ENCODE results near the gene CREB3. TPM values are rescaled to one million over a fixed set of nuclear protein-coding genes. Genes with fewer than 3 reads are reported as not detected.

The CREB3 gene
- polyA plus RNA-seq, 1 experiment = 51.1 TPM

DNA sequence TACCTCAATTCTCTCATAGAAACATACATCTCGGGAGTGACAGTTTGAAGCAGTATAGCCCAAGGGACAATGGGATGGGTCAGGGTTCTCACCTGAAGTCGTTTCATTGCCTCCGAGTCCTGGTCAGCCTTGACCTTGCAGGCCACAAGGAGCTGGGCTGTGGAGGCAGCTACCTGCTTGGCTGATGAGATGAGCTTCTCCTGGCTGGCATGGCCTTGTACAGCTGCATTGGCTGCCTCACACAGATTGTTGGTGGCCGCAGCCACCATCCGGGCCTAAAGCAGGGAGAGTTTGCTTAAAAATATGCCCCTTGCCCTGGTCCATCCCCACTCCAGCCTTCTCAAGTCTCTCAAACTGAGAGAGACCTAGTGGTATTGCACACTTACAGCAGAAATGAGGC lies 34.2 kb upstream of the CREB3 start:
- Histone ChIP-seq H3K4me3 (ENCODE audit: low read depth, low read length) (no peak overlapping the region), H3K9me3 (ENCODE audit: control insufficient read depth, insufficient read depth, low read length) (no peaks in the 10 kb centered on the region), H3K27me3 (ENCODE audit: control insufficient read depth, insufficient read depth, low read length) (no peaks in the 10 kb centered on the region), H3K27ac (ENCODE audit: low read depth, low read length) (no peak overlapping the region)
- no peak for DNase-seq (ENCODE audit: low read depth, low spot score)
- ChIA-PET CTCF (interaction anchor here (1.2 to 4.4 kb wide), 5 partner anchors 10 to 37 kb away, joined by 4 to 48 read pairs (median 24); no protein-coding TSS in a partner anchor), POLR2A (interaction anchor here (1.6 kb wide), 1 partner anchor 34 kb away, joined by 5 read pairs; the partner anchor contains the start of genes CREB3 and TLN1)
- TF ChIP-seq, protein P1, sequence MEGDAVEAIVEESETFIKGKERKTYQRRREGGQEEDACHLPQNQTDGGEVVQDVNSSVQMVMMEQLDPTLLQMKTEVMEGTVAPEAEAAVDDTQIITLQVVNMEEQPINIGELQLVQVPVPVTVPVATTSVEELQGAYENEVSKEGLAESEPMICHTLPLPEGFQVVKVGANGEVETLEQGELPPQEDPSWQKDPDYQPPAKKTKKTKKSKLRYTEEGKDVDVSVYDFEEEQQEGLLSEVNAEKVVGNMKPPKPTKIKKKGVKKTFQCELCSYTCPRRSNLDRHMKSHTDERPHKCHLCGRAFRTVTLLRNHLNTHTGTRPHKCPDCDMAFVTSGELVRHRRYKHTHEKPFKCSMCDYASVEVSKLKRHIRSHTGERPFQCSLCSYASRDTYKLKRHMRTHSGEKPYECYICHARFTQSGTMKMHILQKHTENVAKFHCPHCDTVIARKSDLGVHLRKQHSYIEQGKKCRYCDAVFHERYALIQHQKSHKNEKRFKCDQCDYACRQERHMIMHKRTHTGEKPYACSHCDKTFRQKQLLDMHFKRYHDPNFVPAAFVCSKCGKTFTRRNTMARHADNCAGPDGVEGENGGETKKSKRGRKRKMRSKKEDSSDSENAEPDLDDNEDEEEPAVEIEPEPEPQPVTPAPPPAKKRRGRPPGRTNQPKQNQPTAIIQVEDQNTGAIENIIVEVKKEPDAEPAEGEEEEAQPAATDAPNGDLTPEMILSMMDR (IDR thresholded peaks at IDR 0.05; ENCODE audit: low read depth, low read length) = no peak

DNA sequence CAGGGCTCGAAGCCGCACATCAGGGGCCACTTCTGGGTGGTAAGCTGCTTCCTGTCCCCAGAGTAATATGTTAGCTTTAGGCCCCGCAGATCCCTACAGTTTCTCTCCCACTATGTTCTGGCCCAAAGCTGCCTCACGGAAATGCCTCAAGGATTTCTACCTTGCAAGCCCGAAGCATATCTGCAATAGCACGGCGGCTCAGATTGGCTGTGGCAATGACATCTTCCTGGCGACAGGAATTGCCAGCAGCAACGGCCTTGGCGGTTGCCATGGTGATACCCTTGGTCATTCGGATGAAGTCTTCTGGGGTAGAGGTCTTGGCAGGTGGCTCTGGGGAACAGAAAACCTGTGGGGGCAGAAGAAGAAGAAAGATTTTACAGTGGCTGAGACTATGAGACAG lies 32.4 kb upstream of the CREB3 start:
- TF ChIP-seq, protein P1 (IDR thresholded peaks at IDR 0.05; ENCODE audit: low read depth, low read length) = no peak
- ChIA-PET CTCF (interaction anchor here (1.2 kb wide), 1 partner anchor 35 kb away, joined by 3 read pairs; the partner anchor contains the start of gene ARHGEF39), POLR2A (no interaction called here)
- H3K27ac ChIP-seq (ENCODE audit: low read depth, low read length) = no peak overlapping the region
- H3K4me3 ChIP-seq (ENCODE audit: low read depth, low read length) = no peak overlapping the region
- H3K9me3 ChIP-seq (ENCODE audit: control insufficient read depth, insufficient read depth, low read length) = no peaks in the 10 kb centered on the region
- DNase-seq (ENCODE audit: low read depth, low spot score) = no peak
- no peaks in the 10 kb centered on the region for H3K27me3 ChIP-seq (ENCODE audit: control insufficient read depth, insufficient read depth, low read length)

DNA sequence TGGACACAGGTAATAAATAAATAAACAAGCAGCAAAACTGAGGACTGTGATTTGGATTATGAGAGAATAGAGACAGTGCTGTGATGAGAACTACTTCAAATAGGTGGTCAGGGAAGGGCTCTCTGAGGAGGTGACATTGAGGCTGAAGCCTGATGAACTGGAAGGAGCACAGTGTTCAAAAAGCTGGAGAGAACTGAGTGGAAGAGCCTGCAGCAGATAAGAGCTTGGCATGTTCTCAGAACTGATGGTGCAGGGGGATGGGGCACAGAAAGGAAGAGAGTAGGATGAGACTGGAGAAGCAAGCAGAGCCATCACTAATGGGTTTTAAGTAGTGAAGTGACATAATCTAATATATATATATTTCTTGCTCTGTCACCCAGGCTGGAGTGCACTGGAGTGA lies 31.5 kb upstream of the CREB3 start:
- H3K27me3 ChIP-seq (ENCODE audit: control insufficient read depth, insufficient read depth, low read length) = no peaks in the 10 kb centered on the region
- H3K9me3 ChIP-seq (ENCODE audit: control insufficient read depth, insufficient read depth, low read length) = no peaks in the 10 kb centered on the region
- H3K4me3 ChIP-seq (ENCODE audit: low read depth, low read length) = no peak overlapping the region
- ChIA-PET POLR2A (interaction anchor here (0.6 to 1.1 kb wide), 3 partner anchors 13 to 604 kb away, joined by 3 read pairs; partner anchors contain the start of genes CREB3 and TLN1), CTCF (interaction anchor here (1.0 to 1.2 kb wide), 2 partner anchors 36 to 97 kb away, joined by 3 read pairs; partner anchors contain the start of gene ARHGEF39)
- no peak overlapping the region for H3K27ac ChIP-seq (ENCODE audit: low read depth, low read length)
- TF ChIP-seq, protein P1 (IDR thresholded peaks at IDR 0.05; ENCODE audit: low read depth, low read length) = no peak
- no peak for DNase-seq (ENCODE audit: low read depth, low spot score)

DNA sequence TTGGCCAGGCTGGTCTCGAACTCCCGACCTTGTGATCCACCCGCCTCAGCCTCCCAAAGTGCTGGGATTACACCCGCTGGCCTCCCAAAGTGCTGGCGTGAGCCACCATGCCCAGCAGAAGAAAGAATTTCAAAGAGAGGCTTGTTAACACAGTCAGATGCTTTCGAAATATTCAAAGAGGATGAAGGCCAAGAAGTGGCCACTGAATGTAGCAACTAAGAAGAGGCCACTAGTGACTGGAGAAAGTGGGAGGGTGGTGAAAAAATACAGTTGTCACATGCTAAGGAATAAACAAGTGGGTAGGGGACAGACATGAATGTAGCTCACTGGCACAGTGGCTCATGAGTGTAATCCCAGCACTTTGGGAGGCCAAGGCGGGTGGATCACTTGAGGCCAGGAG lies 29.8 kb upstream of the CREB3 start:
- CTCF ChIA-PET = interaction anchor here (0.6 kb wide), 1 partner anchor 28 kb away, joined by 3 read pairs; no protein-coding TSS in a partner anchor
- no peak for DNase-seq (ENCODE audit: low read depth, low spot score)
- no peak overlapping the region for H3K4me3 ChIP-seq (ENCODE audit: low read depth, low read length)
- H3K9me3 ChIP-seq (ENCODE audit: control insufficient read depth, insufficient read depth, low read length) = no peaks in the 10 kb centered on the region
- no peak overlapping the region for H3K27ac ChIP-seq (ENCODE audit: low read depth, low read length)
- H3K27me3 ChIP-seq (ENCODE audit: control insufficient read depth, insufficient read depth, low read length) = no peaks in the 10 kb centered on the region
- TF ChIP-seq, protein P1 (IDR thresholded peaks at IDR 0.05; ENCODE audit: low read depth, low read length) = no peak
- POLR2A ChIA-PET = interaction anchor here (0.6 kb wide), 1 partner anchor 13 kb away, joined by 5 read pairs; no protein-coding TSS in a partner anchor

DNA sequence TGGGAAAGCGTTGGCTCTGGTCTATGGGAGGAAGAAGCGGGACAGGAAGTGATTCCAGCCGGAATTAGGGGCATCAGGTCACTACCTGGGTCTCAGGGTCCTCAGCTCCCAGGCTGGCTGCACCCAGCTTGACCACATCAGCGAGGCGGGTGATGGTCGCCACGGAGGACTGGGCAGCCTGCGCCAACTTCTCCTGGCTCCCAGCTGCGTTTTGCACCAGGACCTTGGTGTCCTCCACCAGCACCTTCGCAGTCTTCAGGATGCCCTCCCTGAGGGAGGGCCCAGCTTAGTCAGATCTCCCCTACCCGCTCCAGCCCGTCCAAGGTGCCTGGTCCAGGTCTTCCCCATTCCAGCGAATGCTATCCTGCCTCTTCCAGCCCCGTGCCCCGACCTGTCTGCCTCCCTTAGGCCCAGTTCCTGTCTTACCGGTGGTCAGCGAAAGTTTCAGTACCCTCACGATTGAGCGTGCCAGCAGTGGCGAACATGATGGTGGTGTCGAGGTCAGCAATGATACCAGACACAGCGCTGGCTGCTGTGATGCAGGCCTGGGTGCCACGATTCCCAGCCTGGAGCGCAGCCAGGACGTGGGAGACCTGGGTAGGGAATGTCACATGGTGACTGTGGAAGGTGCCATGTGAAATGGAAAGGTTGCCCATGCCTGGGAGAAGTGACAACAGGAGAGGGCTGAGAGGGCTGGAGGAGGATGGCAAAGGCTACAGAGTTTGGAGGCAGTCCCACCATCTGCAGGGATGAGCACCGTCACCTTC lies 28.4 kb upstream of the CREB3 start:
- no peak overlapping the region for H3K27ac ChIP-seq (ENCODE audit: low read depth, low read length)
- ChIA-PET POLR2A (interaction anchor here (1.1 kb wide), 1 partner anchor 14 kb away, joined by 9 read pairs; no protein-coding TSS in a partner anchor), CTCF (interaction anchor here (7.5 kb wide), 1 partner anchor 8 kb away, joined by 48 read pairs; no protein-coding TSS in a partner anchor)
- H3K9me3 ChIP-seq (ENCODE audit: control insufficient read depth, insufficient read depth, low read length) = no peaks in the 10 kb centered on the region
- no peaks in the 10 kb centered on the region for H3K27me3 ChIP-seq (ENCODE audit: control insufficient read depth, insufficient read depth, low read length)
- TF ChIP-seq, protein P1 (IDR thresholded peaks at IDR 0.05; ENCODE audit: low read depth, low read length) = no peak
- H3K4me3 ChIP-seq (ENCODE audit: low read depth, low read length) = no peak overlapping the region
- no peak for DNase-seq (ENCODE audit: low read depth, low spot score)
